Brain microvascular endothelial cell (primary cell): ENCODE results near the gene CTNND1.

Experiments used
- DNase-seq: peaks from one replicate; pipeline ENCODE4 v3.0.0-alpha.2; 2020
- H3K27ac ChIP-seq: fragments of 250-450 bp; sonication (Bioruptor Pico); 2 replicates; pipeline ENCODE4 v1.5.1; 2020; ENCODE audit warnings: mild to moderate bottlenecking, moderate library complexity
- H3K27me3 ChIP-seq: fragments of 250-450 bp; sonication (Bioruptor Pico); replicated peaks from 2 replicates; pipeline ENCODE4 v1.5.1; 2020; ENCODE audit warnings: mild to moderate bottlenecking
- H3K36me3 ChIP-seq: fragments of 250-450 bp; sonication (Bioruptor Pico); replicated peaks from 2 replicates; pipeline ENCODE4 v1.5.1; 2020; ENCODE audit warnings: mild to moderate bottlenecking
- H3K4me3 ChIP-seq: 2 replicates; pipeline ENCODE4 v1.5.1; 2011; ENCODE audit warnings: low read depth, mild to moderate bottlenecking, control low read depth, low read length, moderate library complexity
- CTCF ChIP-seq: IDR thresholded peaks from 2 replicates; pipeline ENCODE4 v1.5.1; 2011; ENCODE audit warnings: low read depth, mild to moderate bottlenecking, moderate library complexity, low read length, control low read depth, inconsistent platforms; ENCODE audit errors: missing control alignments
- in situ Hi-C: cut with HindIII; loops from 2 replicates; pipeline ENCODE4 v1.10.0; 2017; ENCODE audit warnings: low sequenced_read_pairs, low pct_ligation_motif_present

CTNND1 gene

GRCh38 chr11:57791321-57792059 lies 29.9 kb downstream of the CTNND1 start:
- Histone ChIP-seq H3K27ac (no peak overlapping the region), H3K4me3 (no peak overlapping the region), H3K27me3 (no peaks in the 10 kb centered on the region), H3K36me3 (peaks cover 19% of the 10 kb centered on the region)
- no peak for TF ChIP-seq CTCF
- DNase-seq: no peak
- in situ Hi-C loops: no loop called here

GRCh38 chr11:57792060-57792541 lies 30.5 kb downstream of the CTNND1 start:
- H3K27me3 ChIP-seq: no peaks in the 10 kb centered on the region
- no peak overlapping the region for H3K27ac ChIP-seq
- no peak overlapping the region for H3K4me3 ChIP-seq
- H3K36me3 ChIP-seq: peaks cover 23% of the 10 kb centered on the region
- in situ Hi-C loops: no loop called here
- TF ChIP-seq CTCF: no peak
- peak; percentile 43 for DNase-seq

- DNase-seq: no peak
- no peak overlapping the region for H3K4me3 ChIP-seq
- in situ Hi-C loops: no loop called here
Measured at GRCh38 chr11:57792870-57793269, 31.3 kb downstream of the CTNND1 start.

GRCh38 chr11:57793351-57794115 lies 31.9 kb downstream of the CTNND1 start:
- no peak for TF ChIP-seq CTCF
- no peak for DNase-seq
- Histone ChIP-seq H3K27ac (no peak overlapping the region), H3K36me3 (peaks cover 27% of the 10 kb centered on the region), H3K27me3 (no peaks in the 10 kb centered on the region), H3K4me3 (no peak overlapping the region)
- in situ Hi-C loops: no loop called here

More at GRCh38 chr11:57792870-57793269, 31.3 kb downstream of the CTNND1 start:
- no peak for TF ChIP-seq CTCF
- H3K27me3 ChIP-seq: no peaks in the 10 kb centered on the region
- no peak overlapping the region for H3K27ac ChIP-seq
- peaks cover 25% of the 10 kb centered on the region for H3K36me3 ChIP-seq

GRCh38 chr11:57798905-57799559 lies 37.4 kb downstream of the CTNND1 start:
- in situ Hi-C loops: no loop called here
- DNase-seq: no peak
- Histone ChIP-seq H3K27me3 (no peaks in the 10 kb centered on the region), H3K4me3 (no peak overlapping the region), H3K27ac (no peak overlapping the region), H3K36me3 (peaks cover 50% of the 10 kb centered on the region)
- no peak for TF ChIP-seq CTCF
